GM12878 (cell line): ENCODE measurements around the gene CILP. TPM values are rescaled to one million over a fixed set of nuclear protein-coding genes. Genes with fewer than 3 reads are reported as not detected.

ENCODE experiments used
- MXI1 ChIP-seq: fragments of 150-350 bp; IDR thresholded peaks from 2 replicates; pipeline ENCODE4 v1.6.1; 2011; ENCODE audit warnings: low read depth, mild to moderate bottlenecking, inconsistent platforms, low read length, improper control_type of control experiment
- NR2C2 ChIP-seq: IDR thresholded peaks from 2 replicates; pipeline ENCODE4 v1.6.1; 2011; ENCODE audit warnings: borderline replicate concordance, low read depth; ENCODE audit not compliant: control insufficient read depth, insufficient read length
- SPI1 ChIP-seq: IDR thresholded peaks from 2 replicates; pipeline ENCODE4 v1.6.1; 2011; ENCODE audit warnings: low read depth, mild to moderate bottlenecking, low read length, moderate library complexity, borderline replicate concordance; ENCODE audit not compliant: insufficient read depth
- ZNF384 ChIP-seq: IDR thresholded peaks from 2 replicates; pipeline ENCODE4 v1.6.1; 2012; ENCODE audit warnings: low read depth, mild to moderate bottlenecking, low read length, improper control_type of control experiment, borderline replicate concordance
- polyA plus RNA-seq, 11 experiments: library from polyadenylated mRNA; depleted of rRNA in 4 of 11; unstranded in 6 of 11; stranded (reverse) in 5 of 11; fragments of >200 nt; fragmentation: Nextera tagmentation in 4 of 11; fragmentation: Illumina TruSeq in 1 of 11; extraction: Ambion mirVana in 4 of 11; extraction: Trizol in 1 of 11; gene quantifications; 1 replicate in 1 of 11; 2 replicates in 10 of 11; pipeline versions ENCODE4 v1.2.1 to v1.2.3, GENCODE V29; 2011 to 2016; ENCODE audit warnings: inconsistent platforms in 2 of 11, missing spikeins in 2 of 11, low read depth in 1 of 11
- total RNA-seq, 4 experiments: library from RNA; depleted of rRNA in 3 of 4; stranded (reverse); fragments of >200 nt in 3 of 4; fragmentation: Illumina TruSeq in 1 of 4; extraction: Trizol in 1 of 4; gene quantifications; 2 replicates each; pipeline versions ENCODE4 v1.2.1 to v1.2.3, GENCODE V29; 2013 to 2021
- TF ChIP-seq, protein P1 (sequence below): IDR thresholded peaks from 2 replicates; pipeline ENCODE4 v1.6.1; 2012; ENCODE audit warnings: improper control_type of control experiment, low read depth, low read length; ENCODE audit not compliant: insufficient replicate concordance
- TF ChIP-seq, protein P2 (sequence below): fragments of 450-650 bp; IDR thresholded peaks from 2 replicates; pipeline ENCODE4 v1.6.1; 2017; ENCODE audit warnings: borderline replicate concordance

Gene CILP
- total and polyA plus RNA-seq, 10 of the 15 experiments (the other 5 are each of a cell fraction or from before 2014, with no cell fraction given) = 0.03 to 0.06 (median 0.04) TPM; not detected in 4

- TF ChIP-seq, protein P1, sequence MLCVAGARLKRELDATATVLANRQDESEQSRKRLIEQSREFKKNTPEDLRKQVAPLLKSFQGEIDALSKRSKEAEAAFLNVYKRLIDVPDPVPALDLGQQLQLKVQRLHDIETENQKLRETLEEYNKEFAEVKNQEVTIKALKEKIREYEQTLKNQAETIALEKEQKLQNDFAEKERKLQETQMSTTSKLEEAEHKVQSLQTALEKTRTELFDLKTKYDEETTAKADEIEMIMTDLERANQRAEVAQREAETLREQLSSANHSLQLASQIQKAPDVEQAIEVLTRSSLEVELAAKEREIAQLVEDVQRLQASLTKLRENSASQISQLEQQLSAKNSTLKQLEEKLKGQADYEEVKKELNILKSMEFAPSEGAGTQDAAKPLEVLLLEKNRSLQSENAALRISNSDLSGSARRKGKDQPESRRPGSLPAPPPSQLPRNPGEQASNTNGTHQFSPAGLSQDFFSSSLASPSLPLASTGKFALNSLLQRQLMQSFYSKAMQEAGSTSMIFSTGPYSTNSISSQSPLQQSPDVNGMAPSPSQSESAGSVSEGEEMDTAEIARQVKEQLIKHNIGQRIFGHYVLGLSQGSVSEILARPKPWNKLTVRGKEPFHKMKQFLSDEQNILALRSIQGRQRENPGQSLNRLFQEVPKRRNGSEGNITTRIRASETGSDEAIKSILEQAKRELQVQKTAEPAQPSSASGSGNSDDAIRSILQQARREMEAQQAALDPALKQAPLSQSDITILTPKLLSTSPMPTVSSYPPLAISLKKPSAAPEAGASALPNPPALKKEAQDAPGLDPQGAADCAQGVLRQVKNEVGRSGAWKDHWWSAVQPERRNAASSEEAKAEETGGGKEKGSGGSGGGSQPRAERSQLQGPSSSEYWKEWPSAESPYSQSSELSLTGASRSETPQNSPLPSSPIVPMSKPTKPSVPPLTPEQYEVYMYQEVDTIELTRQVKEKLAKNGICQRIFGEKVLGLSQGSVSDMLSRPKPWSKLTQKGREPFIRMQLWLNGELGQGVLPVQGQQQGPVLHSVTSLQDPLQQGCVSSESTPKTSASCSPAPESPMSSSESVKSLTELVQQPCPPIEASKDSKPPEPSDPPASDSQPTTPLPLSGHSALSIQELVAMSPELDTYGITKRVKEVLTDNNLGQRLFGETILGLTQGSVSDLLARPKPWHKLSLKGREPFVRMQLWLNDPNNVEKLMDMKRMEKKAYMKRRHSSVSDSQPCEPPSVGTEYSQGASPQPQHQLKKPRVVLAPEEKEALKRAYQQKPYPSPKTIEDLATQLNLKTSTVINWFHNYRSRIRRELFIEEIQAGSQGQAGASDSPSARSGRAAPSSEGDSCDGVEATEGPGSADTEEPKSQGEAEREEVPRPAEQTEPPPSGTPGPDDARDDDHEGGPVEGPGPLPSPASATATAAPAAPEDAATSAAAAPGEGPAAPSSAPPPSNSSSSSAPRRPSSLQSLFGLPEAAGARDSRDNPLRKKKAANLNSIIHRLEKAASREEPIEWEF = no peak
- TF ChIP-seq, protein P2, sequence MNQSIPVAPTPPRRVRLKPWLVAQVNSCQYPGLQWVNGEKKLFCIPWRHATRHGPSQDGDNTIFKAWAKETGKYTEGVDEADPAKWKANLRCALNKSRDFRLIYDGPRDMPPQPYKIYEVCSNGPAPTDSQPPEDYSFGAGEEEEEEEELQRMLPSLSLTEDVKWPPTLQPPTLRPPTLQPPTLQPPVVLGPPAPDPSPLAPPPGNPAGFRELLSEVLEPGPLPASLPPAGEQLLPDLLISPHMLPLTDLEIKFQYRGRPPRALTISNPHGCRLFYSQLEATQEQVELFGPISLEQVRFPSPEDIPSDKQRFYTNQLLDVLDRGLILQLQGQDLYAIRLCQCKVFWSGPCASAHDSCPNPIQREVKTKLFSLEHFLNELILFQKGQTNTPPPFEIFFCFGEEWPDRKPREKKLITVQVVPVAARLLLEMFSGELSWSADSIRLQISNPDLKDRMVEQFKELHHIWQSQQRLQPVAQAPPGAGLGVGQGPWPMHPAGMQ = no peak
- no peak for TF ChIP-seq SPI1
- no peak for TF ChIP-seq NR2C2
- TF ChIP-seq MXI1 = no peak
- no peak for TF ChIP-seq ZNF384
Measured at GRCh38 chr15:65246026-65246714, 34.9 kb upstream of the CILP start (continued).
